ENCODE results near the gene RPL27A.

- TF ChIP-seq CTCF (conservative IDR thresholded peaks at IDR 0.05) (no peak), EZH2 (IDR thresholded peaks at IDR 0.05; ENCODE audit: low read depth) (no peak)
Measured at GRCh38 chr11:8693555-8693954, 11.0 kb downstream of the RPL27A start.
